Measurements from ENCODE around the gene OTUD1.

The OTUD1 gene

DNA sequence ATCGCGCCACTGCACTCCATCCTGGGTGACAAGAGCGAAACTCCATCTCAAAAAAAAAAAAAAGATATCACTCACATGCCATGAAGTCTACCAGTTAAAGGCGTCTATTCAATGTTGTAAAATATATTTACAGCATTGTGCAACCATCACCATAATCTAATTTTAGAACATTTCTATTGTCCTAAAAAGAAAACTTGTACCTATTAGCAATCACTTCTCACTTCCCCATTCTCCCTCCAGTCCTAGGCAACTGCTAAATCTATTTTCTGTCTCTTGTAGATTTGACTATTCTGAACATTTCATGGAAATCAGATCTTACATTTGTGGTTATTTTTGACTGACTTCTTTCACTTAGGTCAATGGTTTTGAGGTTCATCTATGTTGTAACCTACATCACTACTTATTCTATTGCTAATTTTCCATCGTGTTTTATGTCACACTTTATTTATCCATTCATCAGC lies 25.2 kb upstream of the OTUD1 start:
- Mint-ChIP-seq H3K9me3 (no peaks in the 10 kb centered on the region), H3K27ac (peak overlapping the region; percentile 59), H3K4me1 (peaks cover 33% of the 10 kb centered on the region), H3K36me3 (no peaks in the 10 kb centered on the region), H3K4me3 (peak overlapping the region; percentile 5), H3K27me3 (no peaks in the 10 kb centered on the region)
- peak; percentile 92 for ATAC-seq

DNA sequence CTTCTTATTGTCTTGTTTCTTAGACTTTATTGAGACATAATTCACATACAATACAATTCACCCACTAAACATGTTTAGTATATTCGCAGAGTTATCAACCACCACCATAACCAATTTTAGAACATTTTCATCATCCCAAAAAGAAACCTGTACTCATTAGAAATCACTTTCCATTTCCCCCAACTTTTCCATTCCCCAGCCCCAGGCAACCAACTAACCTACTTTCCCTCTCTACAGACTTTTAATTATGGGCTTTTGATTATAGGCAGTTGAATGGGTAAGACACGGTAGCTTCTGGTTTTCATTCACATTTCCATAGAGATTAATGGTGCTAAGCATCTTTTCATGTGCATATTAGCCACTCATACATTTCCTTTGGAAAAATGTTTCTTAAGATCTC lies 24.2 kb upstream of the OTUD1 start:
- H3K27ac Mint-ChIP-seq = peak overlapping the region; percentile 59
- H3K9me3 Mint-ChIP-seq = no peaks in the 10 kb centered on the region
- no peak overlapping the region for H3K4me3 Mint-ChIP-seq
- ATAC-seq = no peak
- H3K4me1 Mint-ChIP-seq = peaks cover 33% of the 10 kb centered on the region
- H3K27me3 Mint-ChIP-seq = no peaks in the 10 kb centered on the region
- no peaks in the 10 kb centered on the region for H3K36me3 Mint-ChIP-seq

DNA sequence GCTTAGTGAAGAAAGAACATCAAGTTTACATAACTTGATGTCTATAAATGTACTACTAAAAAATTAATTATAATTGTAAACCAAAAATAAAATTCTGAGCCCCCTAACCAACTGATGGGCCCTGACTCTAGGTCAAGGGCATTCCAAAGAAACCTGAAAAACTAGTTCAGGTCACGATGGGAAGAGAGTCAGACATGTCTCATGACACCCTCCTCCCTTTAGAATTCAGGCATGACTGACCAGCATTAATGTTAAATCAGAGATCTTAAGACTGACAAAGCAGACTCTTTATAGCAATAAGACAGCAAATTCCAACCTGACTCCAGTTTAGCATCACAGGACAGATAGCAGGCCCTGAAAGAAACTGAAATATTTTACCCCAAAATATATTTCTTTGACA lies 21.6 kb upstream of the OTUD1 start:
- H3K4me1 Mint-ChIP-seq = peaks cover 29% of the 10 kb centered on the region
- ATAC-seq = no peak
- no peak overlapping the region for H3K4me3 Mint-ChIP-seq
- H3K27ac Mint-ChIP-seq = no peak overlapping the region
- no peaks in the 10 kb centered on the region for H3K9me3 Mint-ChIP-seq
- no peaks in the 10 kb centered on the region for H3K36me3 Mint-ChIP-seq
- H3K27me3 Mint-ChIP-seq = no peaks in the 10 kb centered on the region

DNA sequence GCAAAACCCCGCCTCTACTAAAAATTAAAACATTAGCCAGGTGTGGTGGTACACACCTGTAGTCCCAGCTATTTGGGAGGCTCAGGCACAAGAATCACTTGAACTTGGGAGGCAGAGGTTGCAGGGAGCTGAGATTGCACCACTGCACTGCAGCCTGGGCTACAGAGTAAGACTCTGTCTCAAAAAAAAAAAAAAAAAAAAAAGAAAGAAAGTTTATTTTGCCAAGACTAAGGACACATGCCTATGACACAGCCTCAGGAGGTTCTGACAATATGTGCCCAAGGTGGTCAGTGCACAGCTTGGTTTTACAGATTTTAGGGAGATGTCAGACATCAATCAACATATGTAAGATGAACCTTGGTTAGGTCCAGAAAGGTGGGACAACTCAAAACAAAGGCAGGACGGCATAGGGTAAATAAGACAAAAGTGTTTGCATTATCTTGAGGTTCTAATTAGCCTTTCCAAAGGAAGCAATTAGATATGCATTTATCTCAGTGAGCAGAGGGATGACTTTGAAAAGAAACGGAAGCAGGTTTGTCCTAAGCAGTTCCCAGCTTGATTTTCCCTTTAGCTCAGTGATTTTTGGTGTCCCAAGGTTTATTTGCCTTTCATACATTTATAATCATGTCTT lies 20.7 kb upstream of the OTUD1 start:
- H3K4me1 Mint-ChIP-seq = peaks cover 20% of the 10 kb centered on the region
- no peak overlapping the region for H3K27ac Mint-ChIP-seq
- ATAC-seq = no peak
- H3K36me3 Mint-ChIP-seq = no peaks in the 10 kb centered on the region
- no peaks in the 10 kb centered on the region for H3K27me3 Mint-ChIP-seq
- no peak overlapping the region for H3K4me3 Mint-ChIP-seq
- no peaks in the 10 kb centered on the region for H3K9me3 Mint-ChIP-seq

DNA sequence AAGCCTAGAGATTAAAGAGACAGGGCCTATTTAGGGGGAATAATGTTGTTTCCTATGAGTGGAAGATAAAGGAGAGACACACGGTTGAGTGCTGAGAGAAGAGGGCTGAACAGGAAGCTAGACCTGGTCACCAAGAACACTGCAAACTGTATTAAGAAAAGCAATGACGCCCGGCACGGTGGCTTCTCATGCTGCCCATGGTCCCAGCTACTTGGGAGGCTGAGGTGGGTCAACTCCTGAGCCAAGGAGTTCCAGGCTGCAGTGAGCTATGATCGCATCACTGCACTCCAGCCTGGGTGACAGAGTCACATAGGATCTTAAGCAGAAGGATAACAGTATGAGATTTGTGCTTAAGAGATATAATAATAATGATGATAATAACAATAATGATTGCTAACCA lies 19.7 kb upstream of the OTUD1 start:
- Mint-ChIP-seq H3K9me3 (no peaks in the 10 kb centered on the region), H3K4me1 (peaks cover 11% of the 10 kb centered on the region), H3K4me3 (no peak overlapping the region), H3K27ac (no peak overlapping the region), H3K27me3 (no peaks in the 10 kb centered on the region), H3K36me3 (no peaks in the 10 kb centered on the region)
- no peak for ATAC-seq

DNA sequence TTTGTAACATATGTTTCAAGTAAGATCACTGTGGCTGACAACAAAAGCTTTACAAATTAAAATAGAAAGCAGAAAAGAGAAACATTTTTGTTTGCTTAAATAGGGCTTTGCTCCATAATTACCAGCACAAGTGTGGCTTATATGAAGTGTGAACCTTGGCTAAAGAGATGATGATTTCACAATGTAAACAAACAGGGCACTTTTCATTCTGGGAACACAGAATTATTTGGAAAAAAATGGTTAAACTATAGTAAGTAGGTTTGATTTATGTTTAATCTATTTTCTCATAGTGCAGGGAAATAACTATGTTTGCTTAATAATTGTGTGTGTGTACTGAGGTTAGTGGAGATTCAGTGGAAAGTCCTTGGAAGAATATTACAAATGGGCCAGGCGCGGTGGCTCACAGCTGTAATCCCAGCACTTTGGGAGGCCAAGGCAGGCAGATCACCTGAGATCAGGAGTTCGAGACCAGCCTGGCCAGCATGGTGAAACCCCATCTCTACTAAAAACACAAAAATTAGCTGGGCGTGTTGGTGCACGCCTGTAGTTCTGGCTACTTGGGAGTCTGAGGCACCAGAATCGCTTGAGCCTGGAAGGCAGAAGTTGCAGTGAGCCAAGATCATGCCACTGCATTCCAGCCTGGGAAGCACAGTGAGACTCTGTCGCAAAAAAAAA lies 19.1 kb upstream of the OTUD1 start:
- no peaks in the 10 kb centered on the region for H3K27me3 Mint-ChIP-seq
- ATAC-seq = no peak
- H3K36me3 Mint-ChIP-seq = no peaks in the 10 kb centered on the region
- peaks cover 5% of the 10 kb centered on the region for H3K4me1 Mint-ChIP-seq
- no peak overlapping the region for H3K27ac Mint-ChIP-seq
- no peak overlapping the region for H3K4me3 Mint-ChIP-seq
- H3K9me3 Mint-ChIP-seq = no peaks in the 10 kb centered on the region

DNA sequence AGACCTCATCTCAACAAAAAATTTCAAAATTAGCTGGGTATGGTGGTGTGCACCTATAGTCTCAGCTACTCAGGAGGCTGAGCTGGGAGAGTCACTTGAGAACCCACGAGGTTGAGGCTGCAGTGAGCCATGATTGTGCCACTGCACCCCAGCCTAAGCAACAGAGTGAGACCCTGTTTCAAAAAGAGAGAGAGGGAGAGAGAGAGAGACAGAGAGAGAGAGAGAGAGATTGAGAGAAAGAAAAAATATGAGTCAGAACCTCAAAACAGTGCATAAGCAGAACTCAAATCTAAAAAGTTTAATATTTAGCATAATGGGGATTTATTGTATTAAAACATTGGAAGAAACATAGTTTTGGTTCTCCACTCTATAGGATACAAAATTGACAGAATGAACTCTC lies 17.5 kb upstream of the OTUD1 start:
- H3K4me1 Mint-ChIP-seq = no peaks in the 10 kb centered on the region
- no peak overlapping the region for H3K27ac Mint-ChIP-seq
- ATAC-seq = no peak
- H3K36me3 Mint-ChIP-seq = no peaks in the 10 kb centered on the region
- no peak overlapping the region for H3K4me3 Mint-ChIP-seq
- H3K27me3 Mint-ChIP-seq = no peaks in the 10 kb centered on the region
- H3K9me3 Mint-ChIP-seq = no peaks in the 10 kb centered on the region

DNA sequence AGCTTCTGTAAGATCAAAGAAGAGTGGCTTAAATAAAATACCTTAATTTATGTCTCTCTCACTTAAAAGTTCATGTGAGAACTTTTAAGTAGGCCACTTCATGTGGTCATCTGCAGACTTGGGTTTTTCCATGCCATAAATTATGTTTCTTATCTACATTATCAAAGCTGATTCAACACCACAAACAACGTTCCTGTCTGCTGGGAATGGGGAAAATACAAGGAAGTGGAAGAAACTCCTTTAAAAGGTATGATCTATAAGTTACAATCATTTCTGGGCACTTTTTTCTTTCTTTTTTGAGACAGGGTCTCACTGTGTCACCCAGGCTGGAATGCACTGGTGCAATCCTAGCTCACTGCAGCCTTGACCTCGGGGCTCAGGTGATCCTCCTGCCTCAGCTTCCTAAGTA lies 16.9 kb upstream of the OTUD1 start:
- no peaks in the 10 kb centered on the region for H3K27me3 Mint-ChIP-seq
- H3K4me1 Mint-ChIP-seq = no peaks in the 10 kb centered on the region
- no peaks in the 10 kb centered on the region for H3K36me3 Mint-ChIP-seq
- no peaks in the 10 kb centered on the region for H3K9me3 Mint-ChIP-seq
- no peak overlapping the region for H3K27ac Mint-ChIP-seq
- no peak overlapping the region for H3K4me3 Mint-ChIP-seq
- no peak for ATAC-seq

DNA sequence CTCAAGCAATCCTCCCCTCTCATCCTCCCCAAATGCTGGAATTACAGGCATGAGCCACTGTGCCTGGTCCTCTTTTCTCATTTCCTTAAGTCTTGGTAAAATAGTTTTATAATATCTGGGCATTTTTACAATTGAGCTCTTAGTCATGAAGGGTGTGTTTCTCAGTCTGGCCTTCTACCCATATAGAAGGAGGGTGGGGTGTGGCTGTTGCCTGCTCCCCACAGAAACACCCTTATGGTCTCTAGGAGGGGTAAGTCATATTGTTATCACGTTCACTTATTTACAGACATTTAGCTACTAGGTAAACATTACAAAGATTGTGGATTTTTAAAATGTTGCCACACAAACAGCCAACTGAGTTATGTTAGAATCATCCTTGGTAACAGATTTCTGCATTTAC lies 6.7 kb upstream of the OTUD1 start:
- no peaks in the 10 kb centered on the region for H3K36me3 Mint-ChIP-seq
- no peaks in the 10 kb centered on the region for H3K9me3 Mint-ChIP-seq
- ATAC-seq = no peak
- H3K4me1 Mint-ChIP-seq = peaks cover 21% of the 10 kb centered on the region
- no peak overlapping the region for H3K27ac Mint-ChIP-seq
- no peaks in the 10 kb centered on the region for H3K27me3 Mint-ChIP-seq
- H3K4me3 Mint-ChIP-seq = no peak overlapping the region

DNA sequence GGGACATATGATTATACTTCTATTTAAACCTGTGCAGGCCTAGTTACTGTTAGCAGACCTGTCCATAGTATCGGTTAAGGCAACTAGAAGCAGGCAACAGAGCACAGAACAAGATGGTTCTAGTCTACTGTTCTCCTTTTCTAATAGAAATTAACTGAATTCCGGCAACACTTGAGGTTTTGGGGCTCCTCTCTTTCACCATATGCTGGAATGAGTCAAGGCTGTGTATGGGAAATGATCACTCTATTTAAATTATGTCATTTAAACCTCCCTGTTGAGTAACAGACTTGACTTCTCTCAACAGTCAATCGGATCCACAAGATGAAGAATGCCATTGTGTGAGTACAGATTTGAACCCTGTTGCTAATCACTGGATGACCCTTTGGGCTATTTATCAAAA lies 6.2 kb upstream of the OTUD1 start:
- no peak overlapping the region for H3K4me3 Mint-ChIP-seq
- H3K9me3 Mint-ChIP-seq = no peaks in the 10 kb centered on the region
- H3K27me3 Mint-ChIP-seq = no peaks in the 10 kb centered on the region
- no peak for ATAC-seq
- no peak overlapping the region for H3K27ac Mint-ChIP-seq
- no peaks in the 10 kb centered on the region for H3K36me3 Mint-ChIP-seq
- peaks cover 21% of the 10 kb centered on the region for H3K4me1 Mint-ChIP-seq

DNA sequence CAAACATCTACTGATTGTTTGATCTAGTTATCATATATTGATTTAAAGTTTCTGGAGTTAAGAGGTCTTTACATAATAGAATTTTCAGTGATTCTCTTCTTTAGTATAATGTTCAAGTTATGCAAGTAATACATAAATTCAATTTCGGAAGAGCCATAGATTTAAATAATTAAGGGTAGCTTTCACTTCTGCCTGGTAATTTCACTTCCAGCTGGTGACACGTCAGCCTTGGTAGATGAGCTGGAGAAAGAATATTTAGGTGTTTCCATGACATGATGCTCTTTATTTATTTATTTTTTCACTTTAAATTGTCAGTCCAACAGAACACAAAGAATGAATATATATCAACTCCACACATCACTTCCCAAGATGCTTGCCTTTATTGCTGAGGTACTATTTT lies 5.2 kb upstream of the OTUD1 start:
- no peak overlapping the region for H3K4me3 Mint-ChIP-seq
- H3K36me3 Mint-ChIP-seq = no peaks in the 10 kb centered on the region
- no peaks in the 10 kb centered on the region for H3K27me3 Mint-ChIP-seq
- no peak for ATAC-seq
- no peak overlapping the region for H3K27ac Mint-ChIP-seq
- H3K4me1 Mint-ChIP-seq = peaks cover 30% of the 10 kb centered on the region
- no peaks in the 10 kb centered on the region for H3K9me3 Mint-ChIP-seq

DNA sequence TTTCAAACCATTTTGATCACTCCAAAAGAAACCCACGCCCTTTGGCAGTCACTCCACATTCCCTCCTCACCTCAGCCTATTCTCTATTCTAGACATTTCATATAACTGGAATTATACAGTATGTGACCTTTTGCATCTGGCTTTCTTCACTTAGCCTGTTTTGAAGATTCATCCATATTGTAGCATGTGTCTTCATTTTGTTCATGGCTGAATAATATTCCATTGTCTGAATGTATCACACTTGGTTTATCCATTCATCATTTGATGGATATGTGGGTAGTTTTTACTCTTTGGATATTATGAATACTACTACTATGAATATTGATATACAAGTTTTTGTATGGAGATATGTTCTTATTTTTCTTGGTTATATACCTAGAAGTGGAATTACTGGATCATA lies 3.5 kb upstream of the OTUD1 start:
- no peak overlapping the region for H3K4me3 Mint-ChIP-seq
- H3K27ac Mint-ChIP-seq = no peak overlapping the region
- no peaks in the 10 kb centered on the region for H3K9me3 Mint-ChIP-seq
- H3K36me3 Mint-ChIP-seq = peaks cover 3% of the 10 kb centered on the region
- no peak for ATAC-seq
- peaks cover 30% of the 10 kb centered on the region for H3K4me1 Mint-ChIP-seq
- no peaks in the 10 kb centered on the region for H3K27me3 Mint-ChIP-seq

DNA sequence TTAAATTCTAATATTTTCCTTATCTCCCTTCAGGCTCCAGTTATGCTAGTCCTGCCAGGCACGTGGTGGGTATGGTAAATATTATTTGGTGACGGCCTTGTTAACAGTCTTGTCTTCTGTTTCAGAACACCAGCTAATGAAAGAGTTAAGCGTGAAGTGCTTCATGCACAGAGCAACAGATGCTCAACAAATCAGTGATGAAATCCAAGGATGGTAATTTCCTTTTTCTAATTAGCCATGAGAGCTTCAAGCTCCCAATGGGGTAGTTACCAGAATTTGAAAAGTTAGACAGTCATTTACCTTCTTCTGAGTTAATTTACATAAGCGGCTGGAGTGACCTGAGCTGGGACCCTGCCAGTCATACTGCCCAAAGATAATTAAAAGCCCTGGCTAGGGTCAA lies 1.9 kb upstream of the OTUD1 start:
- Mint-ChIP-seq H3K27ac (peak overlapping the region; percentile 76), H3K4me3 (no peak overlapping the region), H3K9me3 (no peaks in the 10 kb centered on the region), H3K36me3 (peaks cover 14% of the 10 kb centered on the region), H3K27me3 (no peaks in the 10 kb centered on the region), H3K4me1 (peaks cover 43% of the 10 kb centered on the region)
- ATAC-seq = no peak

DNA sequence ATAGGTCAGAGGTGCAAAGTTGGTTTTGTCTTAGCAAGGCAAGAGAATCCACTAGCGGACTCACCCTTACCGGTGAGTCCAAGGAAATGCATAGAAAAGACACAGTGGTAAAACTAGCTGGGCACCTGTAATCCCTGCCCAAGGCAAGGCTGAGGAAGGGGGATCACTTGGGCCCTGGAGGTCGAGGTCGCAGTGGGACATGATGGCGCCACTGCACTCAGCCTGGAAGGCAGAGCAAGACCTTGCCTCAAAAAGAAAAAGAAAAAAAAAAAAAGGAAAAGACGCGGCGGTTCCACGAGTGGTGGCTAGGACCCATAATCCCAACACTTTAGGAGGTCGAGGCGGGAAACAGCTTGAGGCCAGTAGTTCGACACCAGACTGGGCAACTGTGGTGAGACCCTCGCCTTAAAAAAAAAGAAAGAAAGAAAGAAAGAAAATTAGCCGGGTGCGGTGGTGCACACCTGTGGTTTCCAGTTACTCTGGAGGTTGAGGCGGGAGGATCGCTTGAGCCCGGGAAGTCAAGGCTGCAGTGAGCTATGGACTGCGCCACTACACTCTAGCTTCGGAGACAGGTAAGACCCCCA lies 820 bp upstream of the OTUD1 start:
- Mint-ChIP-seq H3K4me1 (peaks cover 51% of the 10 kb centered on the region), H3K27ac (peak overlapping the region; percentile 76), H3K9me3 (no peaks in the 10 kb centered on the region)

DNA sequence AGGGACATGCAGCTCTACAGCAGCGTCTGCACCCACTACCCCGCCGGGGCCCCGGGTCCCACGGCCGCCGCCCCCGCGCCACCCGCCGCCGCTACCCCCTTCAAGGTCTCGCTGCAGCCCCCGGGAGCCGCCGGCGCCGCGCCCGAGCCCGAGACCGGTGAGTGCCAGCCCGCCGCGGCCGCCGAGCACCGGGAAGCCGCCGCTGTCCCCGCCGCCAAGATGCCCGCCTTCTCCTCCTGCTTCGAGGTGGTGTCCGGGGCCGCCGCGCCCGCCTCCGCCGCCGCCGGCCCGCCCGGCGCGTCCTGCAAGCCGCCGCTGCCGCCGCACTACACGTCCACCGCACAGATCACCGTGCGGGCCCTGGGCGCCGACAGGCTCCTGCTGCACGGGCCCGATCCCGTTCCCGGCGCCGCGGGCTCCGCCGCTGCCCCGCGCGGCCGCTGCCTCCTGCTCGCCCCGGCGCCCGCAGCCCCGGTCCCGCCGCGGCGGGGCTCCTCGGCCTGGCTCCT lies 631 bp downstream of the OTUD1 start:
- H3K36me3 Mint-ChIP-seq = peaks cover 23% of the 10 kb centered on the region
- peak overlapping the region; percentile 84 for H3K27ac Mint-ChIP-seq
- ATAC-seq = peak; percentile 0
- H3K4me3 Mint-ChIP-seq = peak overlapping the region; percentile 95
- no peaks in the 10 kb centered on the region for H3K27me3 Mint-ChIP-seq
- peaks cover 46% of the 10 kb centered on the region for H3K4me1 Mint-ChIP-seq
- no peaks in the 10 kb centered on the region for H3K9me3 Mint-ChIP-seq

More for the DNA sequence above, 820 bp upstream of the OTUD1 start:
- no peaks in the 10 kb centered on the region for H3K27me3 Mint-ChIP-seq
- peak overlapping the region; percentile 83 for H3K4me3 Mint-ChIP-seq
- no peak for ATAC-seq
- H3K36me3 Mint-ChIP-seq = peaks cover 17% of the 10 kb centered on the region

All from stimulated activated memory B cell treated with anti-CD40 and anti-IgM and Interleukin-4, amounts not matched to agents 10 μg/mL and 1 μg/mL and 100 μg/mL, for 72 hours (primary cell).